HUES6 (cell line): Measurements from ENCODE around the gene DDA1.
A peak's percentile ranks its signal among the peaks of the same experiment; 100 is the strongest.

Experiments
- H3K27ac ChIP-seq: 2 replicates; pipeline ENCODE4 v1.7.0; 2013; ENCODE audit warnings: low read depth, mild to moderate bottlenecking, low read length, inconsistent platforms
- H3K27me3 ChIP-seq: 2 replicates; pipeline ENCODE4 v1.6.1; 2013; ENCODE audit warnings: low read length; ENCODE audit not compliant: control insufficient read depth, insufficient read depth
- H3K36me3 ChIP-seq: 2 replicates; pipeline ENCODE4 v1.6.1; 2013; ENCODE audit warnings: low read length; ENCODE audit not compliant: control insufficient read depth, insufficient read depth
- H3K4me1 ChIP-seq: 2 replicates; pipeline ENCODE4 v1.6.1; 2013; ENCODE audit warnings: low read length; ENCODE audit not compliant: control insufficient read depth, insufficient read depth
- H3K4me3 ChIP-seq: 2 replicates; pipeline ENCODE4 v1.5.1; 2013; ENCODE audit warnings: low read depth, low read length
- H3K9ac ChIP-seq: one replicate; pipeline ENCODE4 v1.6.1; 2013; ENCODE audit warnings: mild to moderate bottlenecking, low read length
- H3K9me3 ChIP-seq: 2 replicates; pipeline ENCODE4 v1.6.1; 2013; ENCODE audit warnings: low read depth, low read length; ENCODE audit not compliant: control insufficient read depth, insufficient read depth

Gene DDA1

GRCh38 chr19:17326595-17326966 lies 17.2 kb downstream of the DDA1 start:
- peak overlapping the region; percentile 59 for H3K4me3 ChIP-seq
- peak overlapping the region; percentile 37; the same call in 1 of the 2 replicates for H3K27ac ChIP-seq
- H3K36me3 ChIP-seq = peaks cover 23% of the 10 kb centered on the region
- H3K4me1 ChIP-seq = peaks cover 13% of the 10 kb centered on the region
- H3K9ac ChIP-seq = peak overlapping the region; percentile 55
- H3K9me3 ChIP-seq = no peaks in the 10 kb centered on the region
- peaks cover 16% of the 10 kb centered on the region for H3K27me3 ChIP-seq

DNA sequence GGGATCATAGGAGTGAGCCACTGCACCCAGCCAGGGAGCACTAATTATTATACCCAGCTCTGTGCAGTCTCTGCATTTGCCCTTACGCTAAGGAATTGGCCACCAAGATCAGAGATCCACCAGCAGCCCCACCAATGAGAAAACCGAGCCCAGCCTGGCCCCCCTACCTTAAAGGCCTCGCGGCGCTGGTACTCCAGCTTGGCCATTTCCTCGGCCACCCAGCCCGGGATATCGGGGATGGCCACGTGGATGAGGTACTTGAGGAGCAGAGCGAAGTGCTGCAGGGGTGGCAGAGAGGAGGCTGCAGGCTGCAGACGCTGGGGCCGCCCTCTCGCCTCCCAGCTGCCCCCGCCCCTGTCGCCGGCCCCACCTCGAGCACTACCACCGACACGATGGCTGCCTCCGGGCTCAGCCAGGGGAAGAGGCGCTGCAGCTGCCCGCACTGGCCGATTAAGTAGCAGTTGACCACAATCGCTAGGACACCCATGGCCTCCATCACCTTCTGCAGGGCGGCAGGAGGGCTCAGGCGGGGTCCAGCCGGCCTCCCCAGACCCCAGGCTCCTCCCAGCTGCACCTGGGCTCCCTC lies 17.8 kb downstream of the DDA1 start:
- Histone ChIP-seq H3K9ac (peak overlapping the region; percentile 55), H3K27ac (peak overlapping the region; percentile 37), H3K27me3 (peaks cover 16% of the 10 kb centered on the region), H3K9me3 (no peaks in the 10 kb centered on the region), H3K4me3 (peak overlapping the region; percentile 59), H3K36me3 (peaks cover 17% of the 10 kb centered on the region), H3K4me1 (peaks cover 13% of the 10 kb centered on the region)

DNA sequence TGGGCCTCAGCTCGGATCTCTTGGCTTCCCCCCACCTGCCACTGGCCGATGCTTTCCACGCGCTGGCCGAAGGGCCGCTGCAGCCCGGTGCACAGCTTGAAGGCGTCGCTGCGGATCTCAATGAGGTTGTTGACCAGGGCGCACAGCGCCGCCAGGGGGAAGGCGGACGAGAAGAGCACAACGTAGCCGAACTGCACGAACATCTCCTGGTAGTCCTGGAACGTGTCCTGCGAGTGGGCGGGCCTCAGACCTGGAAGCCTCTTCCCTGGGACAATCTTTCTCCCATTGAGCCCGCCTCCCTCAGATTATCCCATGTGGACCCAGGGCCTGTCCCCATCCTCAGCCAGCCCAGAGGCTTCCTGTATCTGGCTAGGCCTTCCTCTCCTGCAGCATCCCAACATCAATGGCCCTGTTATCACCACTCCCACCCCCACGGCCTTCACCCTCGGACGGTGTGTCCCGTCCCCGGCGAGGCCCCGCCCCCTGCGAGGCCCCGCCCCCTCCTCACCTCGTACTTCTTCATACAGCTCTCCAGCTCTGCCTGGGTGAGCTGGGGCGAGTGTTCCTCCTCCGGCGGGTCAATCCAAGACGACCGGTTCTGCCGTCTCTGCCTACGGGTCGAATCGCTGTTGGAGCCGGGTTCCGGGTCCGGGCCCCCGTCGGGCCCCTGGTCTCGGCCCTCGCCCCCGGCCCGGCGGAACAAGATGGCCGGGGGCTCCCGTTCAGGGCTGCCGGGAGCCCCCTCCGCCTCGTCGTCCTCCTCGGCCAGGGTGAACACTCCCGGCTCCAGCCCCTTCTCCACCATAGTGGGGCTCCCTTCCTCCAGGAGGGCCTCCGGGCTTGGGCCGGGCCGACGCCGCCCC lies 18.5 kb downstream of the DDA1 start:
- peak overlapping the region; percentile 80 for H3K27ac ChIP-seq
- peaks cover 13% of the 10 kb centered on the region for H3K4me1 ChIP-seq
- H3K4me3 ChIP-seq = peak overlapping the region; percentile 59
- peaks cover 16% of the 10 kb centered on the region for H3K27me3 ChIP-seq
- peaks cover 10% of the 10 kb centered on the region for H3K36me3 ChIP-seq
- no peaks in the 10 kb centered on the region for H3K9me3 ChIP-seq
- H3K9ac ChIP-seq = peak overlapping the region; percentile 77

- peaks cover 10% of the 10 kb centered on the region for H3K36me3 ChIP-seq
- H3K4me1 ChIP-seq = peaks cover 17% of the 10 kb centered on the region
- H3K4me3 ChIP-seq = peak overlapping the region; percentile 59
- peak overlapping the region; percentile 80; the same call in 1 of the 2 replicates for H3K27ac ChIP-seq
- H3K9me3 ChIP-seq = no peaks in the 10 kb centered on the region
- H3K27me3 ChIP-seq = peaks cover 16% of the 10 kb centered on the region
- H3K9ac ChIP-seq = peak overlapping the region; percentile 77
Measured at GRCh38 chr19:17328517-17329365, 19.4 kb downstream of the DDA1 start.

DNA sequence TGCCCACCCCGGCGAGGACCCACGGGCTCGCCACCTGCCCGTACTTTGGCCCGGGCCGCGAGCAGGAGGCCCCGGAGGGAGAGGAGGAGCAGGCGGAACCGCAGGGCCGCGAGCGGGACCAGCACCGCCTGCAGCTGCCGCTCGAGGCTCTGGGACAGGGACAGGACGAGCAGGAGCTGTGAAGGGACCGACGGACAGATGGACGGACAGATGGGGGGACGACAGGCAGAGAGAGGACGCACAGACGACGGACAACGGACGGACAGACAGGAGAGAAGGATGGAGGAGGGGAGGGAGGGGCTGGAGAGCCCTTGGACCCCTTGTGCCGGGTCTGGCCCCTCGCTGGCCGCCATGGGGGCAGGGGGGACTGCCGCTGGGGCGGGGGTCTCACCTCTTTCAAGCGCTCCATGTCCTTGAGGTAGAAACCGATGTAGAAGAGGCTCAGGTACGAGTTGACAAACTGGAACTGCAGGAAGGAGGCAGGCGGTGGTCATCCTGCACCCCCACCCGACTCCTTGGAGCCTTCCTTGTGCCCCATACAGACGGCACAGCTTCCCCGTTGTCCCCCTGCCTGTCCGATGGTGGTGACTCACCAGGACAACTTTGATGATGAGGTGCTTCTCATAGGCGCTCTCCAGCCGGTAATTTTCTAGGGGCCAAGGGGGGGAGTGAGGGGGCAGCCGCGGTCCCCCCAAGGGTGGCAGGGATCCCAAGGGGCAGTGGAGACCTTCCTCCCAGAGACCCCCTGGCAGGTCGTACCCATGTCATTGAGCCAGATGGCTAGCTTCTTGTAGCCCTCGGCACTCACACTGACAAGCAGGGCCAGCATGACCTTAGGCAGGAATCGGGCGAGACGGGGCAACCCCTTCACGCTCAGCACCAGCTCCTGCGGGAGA lies 20.3 kb downstream of the DDA1 start:
- Histone ChIP-seq H3K9ac (no peak overlapping the region), H3K4me3 (peak overlapping the region; percentile 54; the same call in 1 of the 2 replicates), H3K36me3 (peaks cover 9% of the 10 kb centered on the region), H3K27ac (no peak overlapping the region), H3K27me3 (peaks cover 16% of the 10 kb centered on the region), H3K9me3 (no peaks in the 10 kb centered on the region), H3K4me1 (peaks cover 21% of the 10 kb centered on the region)

DNA sequence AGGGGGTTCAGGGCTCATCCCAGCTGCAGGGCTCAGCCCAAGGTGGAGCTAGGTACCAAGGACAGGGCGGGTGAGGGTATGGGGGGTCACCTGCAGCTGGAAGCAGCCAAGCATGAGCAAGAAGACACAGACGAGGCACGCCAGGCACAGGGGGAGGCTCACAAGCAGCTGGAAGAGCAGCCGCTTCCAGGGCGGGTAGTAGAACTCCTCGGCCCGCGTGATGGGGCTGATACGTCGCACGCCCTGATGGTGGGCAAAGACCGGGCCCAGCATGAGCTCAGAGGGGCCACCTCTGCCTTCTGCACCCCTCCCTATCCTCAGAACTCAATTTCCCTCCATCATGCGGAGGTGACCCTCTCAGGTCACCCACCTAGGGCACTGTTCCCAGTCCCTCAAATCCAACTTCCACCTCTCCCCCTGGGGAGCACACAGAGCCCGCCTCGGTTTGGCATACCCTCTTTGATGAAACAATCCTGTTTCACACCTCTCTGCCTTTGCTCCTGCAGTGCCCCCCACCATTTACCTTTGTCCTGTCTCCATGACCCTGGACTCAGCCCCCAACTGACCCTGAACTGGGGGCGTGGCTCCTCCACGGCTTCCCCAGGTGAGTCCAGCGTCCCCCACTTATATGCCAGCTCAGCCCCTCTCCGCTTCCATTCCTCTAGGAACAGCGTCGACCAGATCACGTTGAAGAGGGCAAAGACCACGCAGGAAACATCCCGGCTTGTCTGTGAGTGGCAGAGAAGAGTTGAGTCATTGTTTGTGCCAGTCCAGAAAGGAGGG lies 21.1 kb downstream of the DDA1 start:
- no peak overlapping the region for H3K4me3 ChIP-seq
- H3K4me1 ChIP-seq = peaks cover 21% of the 10 kb centered on the region
- no peaks in the 10 kb centered on the region for H3K9me3 ChIP-seq
- no peak overlapping the region for H3K9ac ChIP-seq
- peaks cover 16% of the 10 kb centered on the region for H3K27me3 ChIP-seq
- H3K27ac ChIP-seq = no peak overlapping the region
- H3K36me3 ChIP-seq = peaks cover under 1% of the 10 kb centered on the region; the same call in 1 of the 2 replicates

DNA sequence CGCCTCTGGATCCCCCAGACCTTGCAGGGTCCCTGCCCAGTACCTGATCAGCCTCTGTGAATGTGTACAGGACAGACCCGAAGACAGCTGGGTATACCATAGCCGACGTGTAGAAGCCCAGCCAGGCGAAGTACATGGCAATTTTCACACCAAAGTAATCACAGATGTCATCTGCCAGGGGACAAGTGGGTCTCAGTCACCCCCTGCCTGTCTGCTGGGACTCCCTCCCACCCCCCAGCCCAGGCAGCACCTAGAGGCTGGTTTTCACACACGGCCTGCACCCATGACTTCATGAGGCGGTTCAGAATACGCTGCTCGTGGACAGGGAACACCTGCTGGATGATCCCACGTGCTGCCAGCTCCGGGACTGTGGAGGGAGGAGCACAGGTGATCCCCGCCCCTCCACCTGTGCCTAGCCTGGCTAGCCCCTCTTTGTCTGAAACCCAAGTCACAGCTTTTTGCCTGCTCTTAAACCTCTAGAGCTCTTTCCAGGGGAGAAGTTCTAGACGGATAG lies 21.7 kb downstream of the DDA1 start:
- H3K27ac ChIP-seq = no peak overlapping the region
- H3K9me3 ChIP-seq = no peaks in the 10 kb centered on the region
- no peak overlapping the region for H3K4me3 ChIP-seq
- peaks cover 21% of the 10 kb centered on the region for H3K4me1 ChIP-seq
- no peak overlapping the region for H3K9ac ChIP-seq
- no peaks in the 10 kb centered on the region for H3K36me3 ChIP-seq
- peaks cover 16% of the 10 kb centered on the region for H3K27me3 ChIP-seq

- no peak overlapping the region for H3K9ac ChIP-seq
- no peaks in the 10 kb centered on the region for H3K9me3 ChIP-seq
- H3K4me3 ChIP-seq = no peak overlapping the region
- H3K27ac ChIP-seq = no peak overlapping the region
- peaks cover 11% of the 10 kb centered on the region; the same call in 1 of the 2 replicates for H3K4me1 ChIP-seq
- no peaks in the 10 kb centered on the region for H3K36me3 ChIP-seq
- H3K27me3 ChIP-seq = peaks cover 16% of the 10 kb centered on the region
Measured at GRCh38 chr19:17332360-17332676, 23.0 kb downstream of the DDA1 start.

DNA sequence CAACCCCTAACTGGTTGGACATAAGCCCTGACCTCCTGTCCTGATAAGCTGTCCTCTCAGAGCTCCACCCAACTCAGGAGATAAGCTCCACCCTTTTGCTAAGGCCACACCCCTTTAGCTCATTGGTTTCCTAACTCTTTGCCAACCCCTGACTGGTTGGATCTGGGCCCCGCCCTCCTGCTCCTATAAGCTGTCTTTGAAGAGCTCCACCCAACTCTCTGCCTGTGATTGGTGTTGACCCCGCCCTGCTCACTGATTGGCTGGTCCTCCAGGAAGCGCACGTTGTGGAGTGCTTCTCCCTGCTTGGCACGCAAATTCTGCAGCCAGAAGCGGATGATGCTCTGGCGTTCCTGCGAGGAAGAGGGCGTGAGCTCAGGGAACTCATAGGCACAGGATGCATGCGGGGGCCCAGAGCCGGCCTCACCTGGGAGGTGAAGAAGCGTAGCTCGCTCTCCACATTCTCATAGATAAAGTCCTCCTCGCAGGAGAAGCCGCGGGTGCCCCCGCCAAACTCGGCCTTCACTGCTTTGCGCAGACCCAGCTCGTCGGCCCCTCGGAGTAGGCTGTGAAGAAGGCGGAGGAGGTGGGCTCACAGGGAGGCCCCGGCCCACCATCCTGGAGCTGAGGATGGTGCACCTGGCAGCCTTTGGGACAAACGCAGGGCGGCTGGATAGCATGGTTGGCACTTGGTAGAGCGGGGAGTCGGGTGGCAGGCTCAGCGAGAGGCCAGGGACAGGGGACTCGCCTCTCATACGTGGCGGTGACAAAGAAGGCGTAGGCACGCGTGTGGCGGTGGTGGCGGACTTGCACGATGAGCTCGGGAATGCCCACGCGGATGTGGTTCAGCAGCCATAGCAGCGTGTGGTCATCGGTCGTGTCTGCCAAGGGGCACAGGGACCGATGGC lies 23.6 kb downstream of the DDA1 start:
- Histone ChIP-seq H3K27me3 (peaks cover 16% of the 10 kb centered on the region), H3K36me3 (no peaks in the 10 kb centered on the region), H3K9me3 (no peaks in the 10 kb centered on the region), H3K9ac (no peak overlapping the region), H3K4me3 (peak overlapping the region; percentile 23), H3K27ac (no peak overlapping the region), H3K4me1 (peaks cover 8% of the 10 kb centered on the region; the same call in 1 of the 2 replicates)
